Small intestine (tissue), 7 donors: Measurements from ENCODE around the gene PLEKHA6. TPM values are rescaled to one million over a fixed set of nuclear protein-coding genes. Genes with fewer than 3 reads are reported as not detected.
A peak's percentile ranks its signal among the peaks of the same experiment; 100 is the strongest.

Source experiments
- DNase-seq, 2 donors: peaks; one replicate each; pipeline versions ENCODE4 v3.0.0 to v3.0.0-alpha.2; 2013
- FAIRE-seq: peaks from 2 replicates; lab custom pipeline; 2012; peaks lifted over from hg19 to GRCh38; lab: Jason Lieb, UNC
- H3K27ac ChIP-seq, 3 donors: one replicate each; pipeline ENCODE4 v1.5.1; 2013; ENCODE audit warnings: low read length in 2 of 3, mild to moderate bottlenecking in 2 of 3, control low read depth in 1 of 3, inconsistent platforms in 1 of 3, low read depth in 1 of 3, moderate library complexity in 1 of 3
- H3K27me3 ChIP-seq, 3 donors: one replicate each; pipeline ENCODE4 v1.6.1; 2013; ENCODE audit warnings: low read length in 3 of 3, inconsistent platforms in 1 of 3; ENCODE audit not compliant: control insufficient read depth in 3 of 3, insufficient read depth in 3 of 3
- H3K36me3 ChIP-seq, 3 donors: one replicate each; pipeline ENCODE4 v1.6.1; 2013; ENCODE audit warnings: low read length in 3 of 3, inconsistent platforms in 1 of 3, low read depth in 1 of 3, mild to moderate bottlenecking in 1 of 3, moderate library complexity in 1 of 3; ENCODE audit not compliant: control insufficient read depth in 3 of 3, insufficient read depth in 2 of 3
- H3K4me1 ChIP-seq, 3 donors: one replicate each; pipeline ENCODE4 v1.6.1; 2013; ENCODE audit warnings: low read length in 2 of 3, inconsistent platforms in 1 of 3, low read depth in 1 of 3, mild to moderate bottlenecking in 1 of 3, moderate library complexity in 1 of 3; ENCODE audit not compliant: control insufficient read depth in 3 of 3, insufficient read depth in 2 of 3
- H3K4me3 ChIP-seq, 3 donors: one replicate each; pipeline ENCODE4 v1.5.1; 2013; ENCODE audit warnings: low read length in 3 of 3, control low read depth in 1 of 3, inconsistent platforms in 1 of 3, low read depth in 1 of 3, mild to moderate bottlenecking in 1 of 3, moderate library complexity in 1 of 3
- H3K9me3 ChIP-seq, 2 donors: one replicate each; pipeline ENCODE4 v1.6.1; 2013; ENCODE audit warnings: low read depth in 1 of 2, low read length in 1 of 2; ENCODE audit not compliant: control insufficient read depth in 2 of 2, insufficient read depth in 1 of 2
- WGBS, 3 donors: extraction: QIAGEN DNeasy Blood & Tissue Kit; methylation state at CpG; one replicate each; pipeline ENCODE4 v1.1.7; 2013; 5-methylcytosine and 5-hydroxymethylcytosine counted together
- polyA plus RNA-seq, 4 donors: library from polyadenylated mRNA; stranded (reverse) in 3 of 4; unstranded in 1 of 4; fragments of 200-250 nt in 3 of 4; fragments of 120-200 nt in 1 of 4; gene quantifications; one replicate each; pipeline versions ENCODE4 v1.2.1 to v1.2.3, GENCODE V29; 2013
- donor health status: healthy with polysubstance abuse.
- donor health status: control.
- donor health status: control.
- donor health status: Bipolar disorder and iron deficiency.
- donor health status: healthy.

PLEKHA6 gene
- polyA plus RNA-seq, 4 donors, result 27.4 to 58.0 (median 38.3) TPM

GRCh38 chr1:204219971-204220616, 139.6 kb downstream of the PLEKHA6 start:
- Histone ChIP-seq H3K4me1 (no peaks in the 10 kb centered on the region), H3K9me3 (no peaks in the 10 kb centered on the region), H3K36me3 (peaks cover 2 to 62% (median 15%) of the 10 kb centered on the region in 3 donors), H3K27ac (no peak overlapping the region), H3K27me3 (no peaks in the 10 kb centered on the region), H3K4me3 (no peak overlapping the region)
- no peak for DNase-seq
- no peak for FAIRE-seq
- 83 to 92% (median 88%) methylated on average over 10 of the region's 10 CpGs for WGBS, 3 donors

GRCh38 chr1:204218552-204218951, 141.2 kb downstream of the PLEKHA6 start:
- no peak for DNase-seq

GRCh38 chr1:204217648-204218000, 142.1 kb downstream of the PLEKHA6 start:
- Histone ChIP-seq H3K36me3 (peaks cover 2 to 45% (median 11%) of the 10 kb centered on the region in 3 donors), H3K27me3 (peaks cover 0 to 2% (median 0%) of the 10 kb centered on the region in 3 donors), H3K27ac (no peak overlapping the region), H3K9me3 (no peaks in the 10 kb centered on the region), H3K4me3 (no peak overlapping the region), H3K4me1 (peaks cover 0 to 7% (median 0%) of the 10 kb centered on the region in 3 donors)
- no peak for FAIRE-seq
- WGBS, 3 donors, result 63 to 72% (median 70%) methylated on average over 4 of the region's 4 CpGs
- no peak for DNase-seq

More at GRCh38 chr1:204218552-204218951, 141.2 kb downstream of the PLEKHA6 start:
- FAIRE-seq, result no peak
- Histone ChIP-seq H3K36me3 (peaks cover 2 to 52% (median 14%) of the 10 kb centered on the region in 3 donors), H3K4me3 (no peak overlapping the region), H3K27ac (no peak overlapping the region), H3K4me1 (peaks cover 0 to 7% (median 0%) of the 10 kb centered on the region in 3 donors), H3K9me3 (no peaks in the 10 kb centered on the region), H3K27me3 (no peaks in the 10 kb centered on the region)
- whole genome bisulfite sequencing, 3 donors, result 33 to 71% (median 60%) methylated on average over 1 to 2 of the region's 2 CpGs

DNA sequence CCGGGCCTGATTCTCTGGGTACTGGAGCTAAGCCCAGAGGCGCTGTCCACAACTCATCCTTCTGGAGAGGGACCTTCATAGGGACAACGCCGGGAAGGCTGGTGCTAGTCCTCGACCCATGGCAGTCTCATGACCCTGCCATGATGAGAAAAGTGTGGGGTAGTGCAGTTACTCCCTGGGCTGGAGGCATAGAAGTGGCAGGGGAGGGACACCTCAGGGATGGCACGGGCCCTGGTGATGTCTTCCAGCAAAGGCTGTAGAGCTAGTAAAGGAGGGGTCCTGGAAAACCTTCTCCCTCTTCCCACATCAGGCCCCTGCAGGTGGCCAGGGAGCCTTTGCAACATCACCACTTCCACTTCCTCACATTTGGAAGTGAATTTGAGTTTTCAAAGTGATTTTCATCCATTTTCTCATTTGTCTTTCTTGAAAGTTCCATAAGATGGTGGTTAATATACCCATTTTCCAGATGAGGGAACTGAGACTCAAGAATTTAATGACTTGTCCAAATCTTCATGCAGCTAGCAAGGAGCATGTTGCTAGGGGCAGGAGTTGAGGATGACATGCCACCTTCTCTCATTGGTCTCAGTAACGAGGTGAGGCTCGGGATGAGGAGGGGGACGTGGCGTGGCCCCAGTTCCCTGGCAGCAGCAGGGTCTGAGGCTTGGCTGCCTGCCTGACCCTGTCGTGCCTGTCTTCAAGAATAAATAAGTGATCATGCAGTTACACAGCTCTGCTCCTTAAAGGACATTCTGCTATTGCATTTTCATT, 142.7 kb downstream of the PLEKHA6 start:
- peaks cover 2 to 39% (median 6%) of the 10 kb centered on the region in 3 donors for H3K36me3 ChIP-seq
- 81 to 86% (median 84%) methylated on average over 11 of the region's 11 CpGs for WGBS, 3 donors
- H3K27ac ChIP-seq, result no peak overlapping the region
- no peak overlapping the region for H3K4me3 ChIP-seq
- no peak for DNase-seq
- FAIRE-seq, result no peak
- peaks cover 0 to 8% (median 0%) of the 10 kb centered on the region in 3 donors for H3K4me1 ChIP-seq
- H3K27me3 ChIP-seq, result peaks cover 0 to 2% (median 0%) of the 10 kb centered on the region in 3 donors
- H3K9me3 ChIP-seq, result no peaks in the 10 kb centered on the region

DNA sequence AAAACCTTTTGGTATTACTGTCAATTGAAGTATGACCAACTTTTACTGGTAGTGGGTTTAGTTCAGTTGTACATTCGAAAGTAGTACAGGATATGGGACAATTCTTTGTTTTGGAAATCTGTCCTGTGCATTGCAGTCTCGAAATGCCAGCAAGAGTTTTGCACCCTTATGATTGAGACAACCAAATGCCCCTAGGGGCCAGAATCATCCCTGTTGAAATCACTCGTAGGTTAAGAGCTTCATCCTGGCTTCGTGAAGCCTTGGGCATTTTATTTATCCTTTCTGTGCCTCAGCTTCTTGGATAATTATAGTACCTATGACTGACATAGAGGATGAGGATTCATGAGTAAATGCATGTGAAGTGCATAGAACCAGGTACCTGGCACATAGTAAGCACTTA, 143.5 kb downstream of the PLEKHA6 start:
- FAIRE-seq (no peak), DNase-seq (no peak)
- Histone ChIP-seq H3K9me3 (no peaks in the 10 kb centered on the region), H3K36me3 (peaks cover 2 to 31% (median 3%) of the 10 kb centered on the region in 3 donors), H3K27me3 (peaks cover 0 to 2% (median 0%) of the 10 kb centered on the region in 3 donors), H3K4me1 (peaks cover 0 to 16% (median 0%) of the 10 kb centered on the region in 3 donors), H3K4me3 (no peak overlapping the region), H3K27ac (no peak overlapping the region)
- WGBS, 3 donors, result 80 to 90% (median 85%) methylated on average over 4 of the region's 4 CpGs

DNA sequence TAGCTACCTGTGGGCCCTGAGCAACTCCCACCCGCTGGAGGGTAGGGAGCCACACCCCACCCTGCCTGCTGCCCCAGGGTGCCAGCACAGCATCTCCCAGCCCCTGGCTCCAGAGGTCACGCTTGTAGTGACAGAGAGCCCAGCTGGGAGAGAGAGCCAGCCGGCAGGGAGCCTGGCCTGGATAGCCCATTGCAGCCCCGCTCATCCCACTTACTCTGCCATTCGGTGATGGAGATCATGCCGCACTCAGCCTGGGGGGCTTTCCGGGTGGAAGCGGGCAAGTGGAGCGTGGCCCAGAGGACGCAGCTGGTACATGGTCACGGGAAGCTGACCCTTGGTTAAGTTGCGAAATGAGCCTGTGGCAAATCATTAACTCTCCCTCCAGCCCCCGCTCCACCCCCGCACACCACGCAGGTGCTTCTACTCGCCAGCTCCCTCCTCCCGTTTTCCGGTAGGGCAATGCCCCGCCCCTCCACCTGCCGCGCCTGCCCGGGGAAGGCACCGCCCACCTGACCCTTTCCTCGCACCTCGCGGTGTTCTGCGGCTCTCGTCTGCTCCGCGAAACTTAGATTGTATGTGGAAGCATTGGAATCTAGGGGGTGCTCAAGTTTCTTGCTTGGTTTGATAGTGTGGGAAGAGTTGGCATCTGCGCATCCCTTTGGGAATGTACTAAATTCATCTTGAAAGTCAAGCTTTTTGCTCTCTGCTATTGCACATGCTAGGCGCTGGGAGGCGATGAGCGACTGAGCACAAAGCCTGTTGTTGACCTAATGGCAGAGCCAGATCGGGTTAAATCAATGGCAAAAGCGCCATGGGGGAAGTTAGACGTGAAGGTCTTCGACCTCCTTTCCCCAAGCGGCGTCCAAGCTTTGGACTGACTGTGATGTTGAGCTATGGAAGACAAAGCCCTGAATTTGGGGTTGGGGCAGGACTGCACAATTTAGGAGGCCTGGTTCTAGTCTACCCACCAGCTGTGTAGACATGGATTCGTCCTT, 145.8 kb downstream of the PLEKHA6 start, which contains the start of gene GOLT1A:
Gene GOLT1A (minus strand): TSS at position 321 of the 995 bp plus-strand sequence. CDS start 82 bp downstream, at position 239.
- Histone ChIP-seq H3K27me3 (peaks cover 0 to 2% (median 0%) of the 10 kb centered on the region in 3 donors), H3K27ac (peak within 1 kb of the TSS; percentile 38 to 86 (median 51)), H3K4me3 (peak within 1 kb of the TSS in 2 of 3 donors; percentile 51 to 71), H3K9me3 (no peaks in the 10 kb centered on the region), H3K4me1 (peaks cover 0 to 24% (median 0%) of the 10 kb centered on the region in 3 donors), H3K36me3 (peaks cover 0 to 18% (median 0%) of the 10 kb centered on the region in 3 donors)
- FAIRE-seq (no peak), DNase-seq (peak; percentile 94 to 96)
- WGBS, 3 donors, result 14 to 19% (median 14%) methylated on average over 41 of the region's 41 CpGs

- Histone ChIP-seq H3K36me3 (peaks cover 0 to 13% (median 0%) of the 10 kb centered on the region in 3 donors), H3K4me3 (peak overlapping the region in 2 of 3 donors; percentile 51 to 71), H3K27ac (peak overlapping the region in 1 of 3 donors; percentile 86), H3K4me1 (peaks cover 0 to 24% (median 0%) of the 10 kb centered on the region in 3 donors), H3K9me3 (no peaks in the 10 kb centered on the region), H3K27me3 (peaks cover 0 to 2% (median 0%) of the 10 kb centered on the region in 3 donors)
- WGBS, 3 donors, result 86 to 88% (median 87%) methylated on average over 3 of the region's 3 CpGs
- DNase-seq (no peak), FAIRE-seq (no peak)
Observed at GRCh38 chr1:204212715-204213114, 147.0 kb downstream of the PLEKHA6 start.
